AG04450 (cell line): Measurements from ENCODE around the gene PAPOLA. TPM values are rescaled to one million over a fixed set of nuclear protein-coding genes. Genes with fewer than 3 reads are reported as not detected.

Experiments
- CTCF ChIA-PET: fragments of 300-600, 350-600 bp; formaldehyde crosslinking; extraction: SDS; loops from one replicate; lab custom pipeline; 2022; ENCODE audit warnings: antibody characterized with exemption, inconsistent platforms; lab: Charles Lee
- POLR2A ChIA-PET: fragments of 350-600 bp; formaldehyde crosslinking; extraction: SDS; loops from one replicate; lab custom pipeline; 2021; ENCODE audit warnings: antibody characterized with exemption, inconsistent platforms; lab: Yijun Ruan, JAX
- DNase-seq: peaks from one replicate; pipeline ENCODE4 v3.0.0-alpha.2; 2011; ENCODE audit warnings: low read depth, low spot score
- H3K27ac ChIP-seq: one replicate; pipeline ENCODE4 v1.5.1; 2012; ENCODE audit warnings: low read depth, low read length, control low read depth
- H3K27me3 ChIP-seq: one replicate; pipeline ENCODE4 v1.6.0; 2012; ENCODE audit warnings: low read length; ENCODE audit not compliant: control insufficient read depth, insufficient read depth
- H3K4me3 ChIP-seq: 2 replicates; pipeline ENCODE4 v1.5.1; 2011; ENCODE audit warnings: mild to moderate bottlenecking, low read depth, low read length, control low read depth
- H3K9me3 ChIP-seq: 2 replicates; pipeline ENCODE4 v1.5.1; 2012; ENCODE audit warnings: low read length; ENCODE audit not compliant: control insufficient read depth, insufficient read depth
- CTCF ChIP-seq: IDR thresholded peaks from 2 replicates; pipeline ENCODE4 v1.5.1; 2011; ENCODE audit warnings: low read depth, low read length, control low read depth, inconsistent platforms
- polyA plus RNA-seq: library from polyadenylated mRNA; depleted of rRNA; stranded (reverse); fragments of >200 nt; gene quantifications from 2 replicates; pipeline ENCODE4 v1.2.3, GENCODE V29; 2011

The PAPOLA gene
- polyA plus RNA-seq, 1 experiment = 191 TPM

- no peak for TF ChIP-seq CTCF
- Histone ChIP-seq H3K27me3 (no peaks in the 10 kb centered on the region), H3K9me3 (peaks cover 2% of the 10 kb centered on the region; the same call in 1 of the 2 replicates), H3K4me3 (no peak overlapping the region), H3K27ac (no peak overlapping the region)
- ChIA-PET POLR2A (no interaction called here), CTCF (no interaction called here)
- DNase-seq = no peak
Observed at GRCh38 chr14:96507723-96508122, 5.5 kb downstream of the PAPOLA start.

GRCh38 chr14:96508900-96509299 is 6.7 kb downstream of the PAPOLA start:
- DNase-seq = no peak
- H3K27ac ChIP-seq = no peak overlapping the region
- POLR2A ChIA-PET = no interaction called here

GRCh38 chr14:96509457-96510090 is 7.4 kb downstream of the PAPOLA start:
- CTCF ChIA-PET = interaction anchor here (1.2 kb wide), 1 partner anchor 409 kb away, joined by 4 read pairs; no protein-coding TSS in a partner anchor
- H3K4me3 ChIP-seq = no peak overlapping the region

More at GRCh38 chr14:96508900-96509299, 6.7 kb downstream of the PAPOLA start:
- no peaks in the 10 kb centered on the region; the same call in 1 of the 2 replicates for H3K9me3 ChIP-seq
- H3K4me3 ChIP-seq = no peak overlapping the region
- TF ChIP-seq CTCF = no peak
- H3K27me3 ChIP-seq = no peaks in the 10 kb centered on the region
- CTCF ChIA-PET = interaction anchor here (1.2 kb wide), 1 partner anchor 408 kb away, joined by 4 read pairs; no protein-coding TSS in a partner anchor

GRCh38 chr14:96511146-96511545 is 9.0 kb downstream of the PAPOLA start:
- CTCF ChIA-PET = interaction anchor here (1.1 kb wide), 1 partner anchor 229 kb away, joined by 4 read pairs; no protein-coding TSS in a partner anchor
- no peak overlapping the region for H3K27ac ChIP-seq
- no peak for TF ChIP-seq CTCF
- no peaks in the 10 kb centered on the region for H3K27me3 ChIP-seq
- H3K4me3 ChIP-seq = no peak overlapping the region
- DNase-seq = no peak
- POLR2A ChIA-PET = no interaction called here
- H3K9me3 ChIP-seq = no peaks in the 10 kb centered on the region

More at GRCh38 chr14:96509457-96510090, 7.4 kb downstream of the PAPOLA start:
- Histone ChIP-seq H3K27me3 (no peaks in the 10 kb centered on the region), H3K9me3 (no peaks in the 10 kb centered on the region; the same call in 1 of the 2 replicates), H3K27ac (no peak overlapping the region)
- no peak for TF ChIP-seq CTCF
- no peak for DNase-seq
- POLR2A ChIA-PET = no interaction called here

GRCh38 chr14:96511667-96512066 is 9.5 kb downstream of the PAPOLA start:
- no peak for DNase-seq
- no peak overlapping the region for H3K27ac ChIP-seq
- H3K27me3 ChIP-seq = no peaks in the 10 kb centered on the region
- H3K9me3 ChIP-seq = no peaks in the 10 kb centered on the region
- ChIA-PET CTCF (interaction anchor here (0.7 to 1.9 kb wide), 3 partner anchors 55 to 288 kb away, joined by 3 to 7 read pairs (median 4); no protein-coding TSS in a partner anchor), POLR2A (no interaction called here)
- H3K4me3 ChIP-seq = no peak overlapping the region
- no peak for TF ChIP-seq CTCF
